Esophagus squamous epithelium (tissue), 4 donors: ENCODE results near the gene GGT5.
"Not testable (repeated sequence)": the region's sequence is repeated elsewhere in the genome, so short reads cannot be mapped to it uniquely, and the experiment has no call there.

ENCODE experiments used
- CTCF ChIP-seq, 6 experiments: fragments of 450-650 bp in 4 of 6; fragments of 200-600 bp in 2 of 6; sonication (generic) in 2 of 6; IDR thresholded peaks; one replicate each; pipeline ENCODE4 v1.5.1; 2016 to 2019; ENCODE audit warnings: antibody characterized with exemption in 6 of 6, mild to moderate bottlenecking in 4 of 6, moderate library complexity in 4 of 6
- POLR2A ChIP-seq, 4 donors: fragments of 450-650 bp; IDR thresholded peaks; one replicate each; pipeline ENCODE4 v1.6.1; 2017; ENCODE audit warnings: antibody characterized with exemption in 4 of 4, mild to moderate bottlenecking in 4 of 4, moderate library complexity in 3 of 4

DNA sequence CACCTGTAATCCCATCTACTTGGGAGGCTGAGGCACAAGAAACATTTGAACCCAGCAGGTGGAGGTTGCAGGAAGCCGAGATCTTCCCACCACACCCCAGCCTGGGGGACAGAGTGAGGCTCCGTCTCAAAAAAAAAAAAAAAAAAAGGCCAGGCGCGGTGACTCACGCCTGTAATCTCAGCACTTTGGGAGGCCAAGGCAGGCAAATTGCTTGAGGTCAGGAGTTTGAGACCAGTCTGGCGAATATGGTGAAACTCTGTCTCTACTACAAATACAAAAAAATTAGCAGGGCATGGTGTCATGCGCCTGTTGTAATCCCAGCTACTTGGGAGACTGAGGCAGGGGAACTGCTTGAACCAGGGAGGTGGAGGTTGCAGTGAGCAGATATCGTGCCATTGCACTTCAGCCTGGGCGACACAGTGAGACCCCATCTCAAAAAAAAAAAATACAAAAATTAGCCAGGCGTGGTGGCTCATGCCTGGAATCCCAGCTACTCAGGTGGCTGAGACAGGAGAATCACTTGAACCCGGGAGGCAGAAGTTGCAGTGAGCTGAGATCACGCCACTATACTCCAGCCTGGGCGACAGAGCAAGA, 6.7 kb downstream of the GGT5 start:
- not testable (repeated sequence) for TF ChIP-seq CTCF, POLR2A (IDR thresholded peaks at IDR 0.05)
